Ovary (tissue), 3 donors: Measurements from ENCODE around the gene TRAF1.

Experiments used
- EP300 ChIP-seq: sonication (generic); formaldehyde crosslinking; IDR thresholded peaks from one replicate; pipeline ENCODE4 v1.6.1; 2017; ENCODE audit warnings: antibody characterized with exemption
- POLR2A ChIP-seq: fragments of 450-650 bp; IDR thresholded peaks from one replicate; pipeline ENCODE4 v1.6.1; 2017; ENCODE audit warnings: antibody characterized with exemption, mild to moderate bottlenecking, moderate library complexity
- TF ChIP-seq, protein P1 (sequence below), 3 donors: fragments of 450-650 bp in 2 of 3; fragments of 200-600 bp in 1 of 3; IDR thresholded peaks; one replicate each; pipeline versions ENCODE4 v1.5.1 to v1.8.0; 2016 to 2022; ENCODE audit warnings: antibody characterized with exemption in 3 of 3, mild to moderate bottlenecking in 1 of 3
- donor health status: DM: no; HTN: no; CAD: no.

DNA sequence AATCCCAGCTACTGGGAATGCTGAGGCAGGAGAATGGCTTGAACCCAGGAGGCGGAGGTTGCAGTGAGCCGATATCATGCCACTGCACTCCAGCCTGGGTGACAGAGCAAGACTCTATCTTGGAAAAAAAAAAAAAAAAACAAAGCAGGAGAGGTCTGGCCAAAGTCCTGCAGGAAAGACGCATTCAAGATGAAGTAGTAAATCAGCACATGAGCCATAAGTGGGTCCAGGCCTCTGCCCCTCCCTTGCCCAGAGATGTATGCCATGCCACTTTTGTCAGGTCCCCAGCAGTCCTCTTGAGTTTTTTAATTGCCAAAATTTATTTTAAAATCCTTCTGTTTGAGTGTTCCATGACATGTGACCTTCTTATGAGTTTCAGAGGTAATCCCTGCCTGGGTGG is 41.1 kb downstream of the TRAF1 start:
- TF ChIP-seq, protein P1, sequence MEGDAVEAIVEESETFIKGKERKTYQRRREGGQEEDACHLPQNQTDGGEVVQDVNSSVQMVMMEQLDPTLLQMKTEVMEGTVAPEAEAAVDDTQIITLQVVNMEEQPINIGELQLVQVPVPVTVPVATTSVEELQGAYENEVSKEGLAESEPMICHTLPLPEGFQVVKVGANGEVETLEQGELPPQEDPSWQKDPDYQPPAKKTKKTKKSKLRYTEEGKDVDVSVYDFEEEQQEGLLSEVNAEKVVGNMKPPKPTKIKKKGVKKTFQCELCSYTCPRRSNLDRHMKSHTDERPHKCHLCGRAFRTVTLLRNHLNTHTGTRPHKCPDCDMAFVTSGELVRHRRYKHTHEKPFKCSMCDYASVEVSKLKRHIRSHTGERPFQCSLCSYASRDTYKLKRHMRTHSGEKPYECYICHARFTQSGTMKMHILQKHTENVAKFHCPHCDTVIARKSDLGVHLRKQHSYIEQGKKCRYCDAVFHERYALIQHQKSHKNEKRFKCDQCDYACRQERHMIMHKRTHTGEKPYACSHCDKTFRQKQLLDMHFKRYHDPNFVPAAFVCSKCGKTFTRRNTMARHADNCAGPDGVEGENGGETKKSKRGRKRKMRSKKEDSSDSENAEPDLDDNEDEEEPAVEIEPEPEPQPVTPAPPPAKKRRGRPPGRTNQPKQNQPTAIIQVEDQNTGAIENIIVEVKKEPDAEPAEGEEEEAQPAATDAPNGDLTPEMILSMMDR (IDR thresholded peaks at IDR 0.05), result no peak
- TF ChIP-seq POLR2A, result no peak
- no peak for TF ChIP-seq EP300
